Activated naive CD4-positive, alpha-beta T cell treated with Interleukin-2 at 50 U/mL for 16 hours (primary cell): Measurements from ENCODE around the gene ATP5PD.
"Not testable (repeated sequence)": the region's sequence is repeated elsewhere in the genome, so short reads cannot be mapped to it uniquely, and the experiment has no call there.

ENCODE experiments used
- DNase-seq: peaks from one replicate; pipeline ENCODE4 v3.0.0-alpha.2; 2020

The ATP5PD gene

GRCh38 chr17:75077072-75077495 lies 30.3 kb upstream of the ATP5PD start:
- DNase-seq, result no peak

GRCh38 chr17:75075597-75076336 lies 29.0 kb upstream of the ATP5PD start:
- DNase-seq, result no peak

DNA sequence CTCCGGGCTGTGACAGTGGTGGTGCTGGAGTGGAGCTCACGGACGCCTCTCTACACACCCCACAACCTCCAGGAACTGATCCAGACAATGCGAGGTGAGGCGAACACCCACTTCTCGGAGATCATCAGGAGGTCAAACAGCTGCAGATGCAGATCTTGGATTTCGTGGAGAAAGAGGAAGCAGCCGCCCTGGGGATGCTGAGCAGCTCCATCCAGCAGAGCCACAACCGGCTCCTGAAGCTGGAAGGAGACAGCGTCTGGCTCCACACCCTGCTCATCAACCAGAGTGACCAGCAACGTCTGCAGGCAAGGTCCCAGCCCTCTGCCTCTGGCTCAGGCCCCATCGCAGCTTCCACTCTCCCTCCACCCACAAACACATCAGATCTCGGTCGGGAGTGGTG lies 27.8 kb upstream of the ATP5PD start:
- no peak for DNase-seq

GRCh38 chr17:75073618-75074047 lies 26.9 kb upstream of the ATP5PD start:
- no peak for DNase-seq

GRCh38 chr17:75072909-75073308 lies 26.1 kb upstream of the ATP5PD start:
- DNase-seq, result not testable (repeated sequence)

- not testable (repeated sequence) for DNase-seq
These were observed 24.9 kb upstream of the ATP5PD start for GRCh38 chr17:75071478-75072271.

GRCh38 chr17:75069783-75070182 lies 23.0 kb upstream of the ATP5PD start:
- DNase-seq, result no peak

- no peak for DNase-seq
These were observed 22.0 kb upstream of the ATP5PD start for GRCh38 chr17:75068750-75069149.

- DNase-seq, result no peak
These were observed 21.1 kb upstream of the ATP5PD start for GRCh38 chr17:75067856-75068255.

DNA sequence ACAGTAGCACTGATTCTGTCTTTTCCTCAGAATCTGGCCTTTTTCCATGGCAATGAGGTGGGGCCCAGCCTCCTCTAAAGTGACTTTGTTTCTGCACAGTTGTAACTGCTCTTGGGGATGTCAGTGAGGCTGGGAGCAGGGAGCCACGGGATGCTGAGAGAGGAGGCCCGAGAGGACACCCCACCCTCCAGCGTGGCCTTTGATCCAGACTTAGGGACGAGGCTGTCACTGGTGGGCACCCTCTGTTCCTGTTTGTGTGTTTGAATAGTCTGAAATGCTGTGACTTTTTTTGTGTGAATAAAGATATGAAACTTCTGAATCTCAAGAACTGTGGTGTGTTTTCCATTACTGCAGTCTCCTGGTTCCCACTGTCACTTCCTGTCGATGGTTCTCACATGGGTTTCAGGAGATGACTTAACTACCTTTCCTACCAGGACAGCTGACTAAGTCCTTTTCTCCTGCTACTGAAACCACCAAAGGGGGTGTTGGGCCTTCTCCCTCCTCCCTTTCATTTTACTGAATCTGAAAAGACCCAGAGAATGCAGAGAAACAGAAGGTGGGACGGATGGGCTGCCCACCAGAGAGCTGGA lies 18.9 kb upstream of the ATP5PD start:
- peak; percentile 16 for DNase-seq

DNA sequence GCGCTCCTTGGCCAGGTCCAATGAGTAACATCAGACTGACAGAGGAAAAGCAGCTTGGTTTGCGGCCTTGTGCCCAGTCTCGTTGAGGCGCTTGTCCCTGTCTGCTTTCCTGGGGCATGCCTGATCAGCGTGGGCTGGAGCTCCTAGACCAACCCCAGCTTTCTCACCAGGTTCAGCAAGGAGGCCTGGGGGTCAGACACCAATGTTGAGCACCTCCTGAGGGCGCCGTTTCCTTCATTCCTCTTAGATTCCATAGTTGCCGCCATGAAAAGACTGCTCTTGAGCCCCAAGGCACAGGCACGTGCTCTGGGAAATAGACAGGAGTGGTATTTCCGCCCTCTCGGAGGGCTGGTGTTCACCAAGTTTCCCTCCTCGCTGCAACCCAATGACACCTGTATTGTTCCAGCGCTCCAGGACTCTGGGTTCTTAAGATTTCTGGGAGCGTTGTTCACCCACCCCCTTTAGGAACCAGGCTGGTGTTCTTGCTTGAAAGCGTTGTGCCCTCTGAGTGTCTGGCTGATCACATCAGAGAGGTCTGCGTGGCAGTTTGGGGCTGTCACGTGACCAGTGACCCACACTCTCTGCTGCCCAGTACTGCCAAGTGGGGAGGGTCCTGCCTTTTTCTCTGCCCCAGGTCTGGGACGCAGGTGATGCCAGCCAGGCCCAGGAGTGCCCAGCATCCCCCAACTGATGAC lies 18.2 kb upstream of the ATP5PD start:
- no peak for DNase-seq

DNA sequence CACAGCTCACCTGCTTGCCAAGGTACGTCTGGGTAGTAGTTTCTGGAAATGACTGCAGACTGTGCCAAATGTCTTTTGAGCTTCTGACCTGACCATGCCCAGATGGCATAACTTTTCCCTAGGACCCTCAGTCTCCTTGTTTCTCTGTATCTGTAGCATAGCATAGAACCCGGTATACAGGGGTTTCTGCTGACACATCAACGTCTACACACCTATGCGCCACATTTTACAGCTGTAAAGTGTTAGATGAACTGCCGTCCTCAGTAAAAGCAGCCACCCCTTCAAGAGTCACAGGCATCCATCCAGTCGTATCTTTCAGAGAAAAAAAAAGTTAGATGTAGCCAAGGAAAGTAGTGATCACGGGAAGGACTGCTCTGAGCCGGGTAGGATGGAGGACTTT lies 17.7 kb upstream of the ATP5PD start:
- no peak for DNase-seq

DNA sequence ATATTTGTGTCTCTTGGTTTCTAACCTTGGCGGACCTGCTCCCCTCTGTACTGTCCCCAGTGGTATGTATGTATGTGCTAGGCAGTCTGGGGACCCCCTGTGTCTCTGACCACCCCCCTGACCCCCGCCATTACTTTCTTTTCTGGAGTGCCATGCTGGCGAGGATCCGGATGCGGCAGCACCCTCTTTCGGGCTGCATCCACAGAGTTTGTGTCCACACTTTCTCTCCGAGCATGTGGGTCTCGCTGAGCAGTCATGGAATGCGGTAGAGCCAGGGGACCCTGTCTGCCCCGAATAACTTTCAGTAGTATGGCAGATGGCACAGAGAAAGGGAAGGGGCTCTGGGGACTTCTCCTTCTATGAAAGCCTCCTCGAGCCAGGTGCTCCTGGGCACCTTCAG lies 17.3 kb upstream of the ATP5PD start:
- DNase-seq, result no peak

- DNase-seq, result no peak
These were observed 16.9 kb upstream of the ATP5PD start for GRCh38 chr17:75063626-75064025.

DNA sequence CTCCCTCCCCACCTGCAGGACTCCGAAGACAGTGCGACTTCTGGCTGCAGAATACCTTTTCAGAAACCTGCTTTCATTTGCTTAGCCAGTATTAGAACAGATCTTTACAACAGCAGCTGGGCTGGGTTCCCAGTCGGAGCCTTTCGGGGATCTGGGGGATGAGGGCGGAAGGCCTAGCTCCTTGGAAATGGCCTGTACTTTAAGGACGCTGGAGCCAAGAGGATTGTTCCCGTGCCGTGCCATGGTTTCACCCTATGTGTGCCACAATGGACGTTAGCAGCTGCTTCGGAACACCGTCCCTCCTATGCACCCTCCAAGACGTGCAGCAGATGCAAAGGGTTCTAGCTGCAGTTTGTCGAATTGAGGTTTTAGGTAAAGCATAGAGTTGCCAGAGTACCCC lies 16.4 kb upstream of the ATP5PD start:
- DNase-seq, result no peak

GRCh38 chr17:75061618-75062017 lies 14.8 kb upstream of the ATP5PD start:
- DNase-seq, result no peak

DNA sequence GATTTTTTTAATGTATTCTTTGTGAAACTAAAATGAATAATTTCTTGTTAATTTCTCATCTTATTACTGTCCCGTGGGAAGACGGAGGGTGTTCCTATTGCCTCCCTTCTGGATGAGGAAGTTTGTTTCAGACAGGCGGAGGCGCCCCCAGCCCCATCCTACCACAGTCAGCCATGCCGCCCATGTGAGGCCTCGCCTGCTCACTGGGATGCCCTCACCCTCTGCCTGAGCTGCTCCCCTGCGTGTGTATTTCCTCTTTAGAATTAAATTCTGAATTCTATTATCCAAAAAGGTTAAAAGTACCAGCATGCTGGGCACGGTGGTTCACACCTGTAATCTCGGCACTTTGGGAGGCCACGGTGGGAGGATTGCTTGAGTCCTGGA lies 14.3 kb upstream of the ATP5PD start:
- DNase-seq, result no peak

DNA sequence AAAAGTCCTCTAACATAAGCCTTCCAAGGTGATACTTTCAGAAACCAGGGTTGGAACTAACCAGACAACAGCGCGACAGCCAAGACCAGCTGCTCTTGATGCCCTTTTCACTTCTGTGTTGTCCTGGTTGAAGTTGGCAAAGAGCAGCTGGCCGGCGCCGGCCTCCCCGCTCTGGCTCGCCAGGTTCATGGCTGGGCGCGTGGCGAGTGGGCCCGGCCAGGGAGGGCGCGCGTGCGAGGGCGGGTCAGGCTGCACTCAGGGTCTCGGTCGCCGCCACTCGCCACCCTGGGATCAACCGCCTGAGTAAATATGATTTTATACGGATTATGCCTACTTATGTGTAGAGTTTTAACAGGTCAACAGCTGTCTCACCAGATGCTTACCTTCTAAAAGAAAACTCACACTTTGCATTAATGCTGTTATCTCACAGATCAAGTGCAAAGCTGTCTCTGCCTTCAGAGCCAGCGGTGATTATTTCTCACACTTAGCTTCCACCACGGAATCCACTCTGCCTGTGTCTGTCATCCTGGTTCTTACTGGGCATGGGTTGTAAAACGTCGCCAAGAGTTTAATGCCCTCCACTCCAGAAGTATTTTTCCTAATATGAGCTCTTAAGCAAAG lies 13.8 kb upstream of the ATP5PD start:
- no peak for DNase-seq

- DNase-seq, result no peak
These were observed 12.9 kb upstream of the ATP5PD start for GRCh38 chr17:75059369-75060345.

- DNase-seq, result no peak
These were observed 5.2 kb upstream of the ATP5PD start for GRCh38 chr17:75051941-75052340.

GRCh38 chr17:75049706-75050105 lies 2.9 kb upstream of the ATP5PD start:
- DNase-seq, result no peak

GRCh38 chr17:75049057-75049456 lies 2.3 kb upstream of the ATP5PD start:
- no peak for DNase-seq
